Measurements from ENCODE around the gene DIRAS1.
A peak's percentile ranks its signal among the peaks of the same experiment; 100 is the strongest.

DNA sequence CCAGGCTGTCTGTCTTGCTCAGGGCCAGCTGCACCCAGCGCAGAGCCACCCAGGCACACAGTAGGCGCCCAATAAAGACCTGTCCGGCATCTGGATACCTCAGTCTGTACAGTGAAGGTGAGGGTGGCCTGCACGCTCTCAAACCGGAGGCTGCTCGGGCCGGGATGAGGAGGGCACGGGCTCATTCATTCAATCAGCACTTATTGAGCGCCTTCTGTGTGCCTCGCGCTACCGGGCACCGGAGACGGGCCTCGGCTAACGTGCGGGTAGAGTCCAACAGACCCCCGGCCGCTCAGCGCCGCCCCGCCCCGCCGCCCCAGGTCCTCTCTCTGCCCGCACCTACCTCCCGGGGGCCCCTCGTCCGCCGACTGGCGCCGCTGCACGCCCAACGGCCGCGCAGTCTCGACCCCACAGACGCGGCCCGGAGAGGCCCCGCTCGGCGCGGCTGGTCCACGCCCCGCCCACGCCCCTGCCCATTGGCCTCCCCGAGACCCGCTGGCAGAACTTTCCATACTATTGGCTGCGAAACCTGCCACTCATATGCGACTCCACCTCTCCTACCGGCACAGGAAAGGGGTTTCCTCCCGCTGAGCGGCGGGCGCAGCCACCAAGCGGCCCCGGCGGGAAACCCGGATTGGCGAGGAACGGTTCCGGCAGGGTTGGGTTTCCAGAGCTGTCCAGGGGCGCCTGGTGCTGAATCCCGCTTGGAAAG lies 18.6 kb upstream of the DIRAS1 start, which contains the start of gene SLC39A3:
- TF ChIP-seq, protein P1, sequence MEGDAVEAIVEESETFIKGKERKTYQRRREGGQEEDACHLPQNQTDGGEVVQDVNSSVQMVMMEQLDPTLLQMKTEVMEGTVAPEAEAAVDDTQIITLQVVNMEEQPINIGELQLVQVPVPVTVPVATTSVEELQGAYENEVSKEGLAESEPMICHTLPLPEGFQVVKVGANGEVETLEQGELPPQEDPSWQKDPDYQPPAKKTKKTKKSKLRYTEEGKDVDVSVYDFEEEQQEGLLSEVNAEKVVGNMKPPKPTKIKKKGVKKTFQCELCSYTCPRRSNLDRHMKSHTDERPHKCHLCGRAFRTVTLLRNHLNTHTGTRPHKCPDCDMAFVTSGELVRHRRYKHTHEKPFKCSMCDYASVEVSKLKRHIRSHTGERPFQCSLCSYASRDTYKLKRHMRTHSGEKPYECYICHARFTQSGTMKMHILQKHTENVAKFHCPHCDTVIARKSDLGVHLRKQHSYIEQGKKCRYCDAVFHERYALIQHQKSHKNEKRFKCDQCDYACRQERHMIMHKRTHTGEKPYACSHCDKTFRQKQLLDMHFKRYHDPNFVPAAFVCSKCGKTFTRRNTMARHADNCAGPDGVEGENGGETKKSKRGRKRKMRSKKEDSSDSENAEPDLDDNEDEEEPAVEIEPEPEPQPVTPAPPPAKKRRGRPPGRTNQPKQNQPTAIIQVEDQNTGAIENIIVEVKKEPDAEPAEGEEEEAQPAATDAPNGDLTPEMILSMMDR (IDR thresholded peaks at IDR 0.05): peak; percentile 6 to 66 (median 33)
- peak; percentile 82 to 84 for TF ChIP-seq EP300 (IDR thresholded peaks at IDR 0.05)
